SU-DHL-6 (cell line): ENCODE data around the gene FAT3.

Experiments
- H2AFZ ChIP-seq: fragments of 200-600 bp; sonication (generic); 2 replicates; pipeline ENCODE4 v1.6.1; 2014; ENCODE audit warnings: low read depth, mild to moderate bottlenecking, moderate library complexity, mixed read lengths, antibody characterized with exemption, low read length; ENCODE audit not compliant: severe bottlenecking
- H3F3A ChIP-seq: fragments of 200-600 bp; shearing (Covaris generic); 2 replicates; pipeline ENCODE4 v1.6.0; 2016; ENCODE audit warnings: antibody characterized with exemption, mild to moderate bottlenecking; ENCODE audit not compliant: insufficient read depth
- H3K27ac ChIP-seq: fragments of 200-600 bp; sonication (generic); 2 replicates; pipeline ENCODE4 v1.5.1; 2016; ENCODE audit warnings: low read depth, mild to moderate bottlenecking, low read length, moderate library complexity, mixed read lengths
- H3K27me3 ChIP-seq: fragments of 200-600 bp; sonication (generic), shearing (Covaris generic); 2 replicates; pipeline ENCODE4 v1.6.0; 2014; ENCODE audit warnings: mild to moderate bottlenecking, low read length
- H3K36me3 ChIP-seq: fragments of 200-600 bp; sonication (generic); 2 replicates; pipeline ENCODE4 v1.6.1; 2014; ENCODE audit warnings: mild to moderate bottlenecking, low read length, mixed read lengths
- H3K4me2 ChIP-seq: fragments of 300-600, 200-600 bp; shearing (Covaris generic), sonication (generic); 2 replicates; pipeline ENCODE4 v1.6.0; 2014; ENCODE audit warnings: low read length, low read depth, mild to moderate bottlenecking; ENCODE audit not compliant: poor library complexity, severe bottlenecking
- H3K4me3 ChIP-seq: fragments of 200-600 bp; sonication (generic); 2 replicates; pipeline ENCODE4 v1.5.1; 2014; ENCODE audit warnings: antibody characterized with exemption, low read length, mild to moderate bottlenecking, mixed read lengths; ENCODE audit not compliant: insufficient read depth, poor library complexity, severe bottlenecking
- H3K79me2 ChIP-seq: fragments of 200-600 bp; sonication (generic); 2 replicates; pipeline ENCODE4 v1.6.1; 2014; ENCODE audit warnings: mild to moderate bottlenecking, low read length, moderate library complexity; ENCODE audit not compliant: insufficient read depth
- H3K9ac ChIP-seq: fragments of 200-600 bp; sonication (generic); 2 replicates; pipeline ENCODE4 v1.7.0; 2014; ENCODE audit warnings: mild to moderate bottlenecking, low read length
- H3K9me2 ChIP-seq: fragments of 200-600 bp; sonication (generic); replicated peaks from 2 replicates; pipeline ENCODE4 v1.6.1; 2014; ENCODE audit warnings: low read length; ENCODE audit not compliant: insufficient read depth
- H3K9me3 ChIP-seq: fragments of 200-600 bp; sonication (generic); 2 replicates; pipeline ENCODE4 v1.6.1; 2014; ENCODE audit warnings: low read length, mixed read lengths; ENCODE audit not compliant: insufficient read depth
- H4K20me1 ChIP-seq: fragments of 200-600 bp; sonication (generic); 2 replicates; pipeline ENCODE4 v1.6.1; 2014; ENCODE audit warnings: low read depth, mild to moderate bottlenecking, antibody characterized with exemption, low read length, moderate library complexity, mixed read lengths
- CTCF ChIP-seq: fragments of 200-600 bp; sonication (generic); IDR thresholded peaks from one replicate; pipeline ENCODE4 v1.5.1; 2017; ENCODE audit warnings: antibody characterized with exemption, mild to moderate bottlenecking, low read length, moderate library complexity; ENCODE audit not compliant: insufficient read depth, poor library complexity, severe bottlenecking
- EZH2phosphoT487 ChIP-seq: fragments of 200-600 bp; sonication (generic), shearing (Covaris generic); conservative IDR thresholded peaks from 2 replicates; pipeline ENCODE4 v1.6.1; 2018; ENCODE audit warnings: mild to moderate bottlenecking, antibody characterized with exemption, low read length, moderate library complexity, mixed read lengths

Gene FAT3

GRCh38 chr11:92266806-92267205 is 42.2 kb downstream of the FAT3 start:
- Histone ChIP-seq H3K9me2 (no peaks in the 10 kb centered on the region), H3K27me3 (no peaks in the 10 kb centered on the region), H2AFZ (no peak overlapping the region), H3K27ac (no peak overlapping the region), H3K4me2 (no peak overlapping the region), H3K36me3 (no peaks in the 10 kb centered on the region), H4K20me1 (no peaks in the 10 kb centered on the region), H3K79me2 (no peaks in the 10 kb centered on the region), H3K9ac (no peak overlapping the region), H3K4me3 (no peak overlapping the region), H3F3A (no peaks in the 10 kb centered on the region), H3K9me3 (no peaks in the 10 kb centered on the region)
- TF ChIP-seq EZH2phosphoT487 (no peak), CTCF (no peak)

DNA sequence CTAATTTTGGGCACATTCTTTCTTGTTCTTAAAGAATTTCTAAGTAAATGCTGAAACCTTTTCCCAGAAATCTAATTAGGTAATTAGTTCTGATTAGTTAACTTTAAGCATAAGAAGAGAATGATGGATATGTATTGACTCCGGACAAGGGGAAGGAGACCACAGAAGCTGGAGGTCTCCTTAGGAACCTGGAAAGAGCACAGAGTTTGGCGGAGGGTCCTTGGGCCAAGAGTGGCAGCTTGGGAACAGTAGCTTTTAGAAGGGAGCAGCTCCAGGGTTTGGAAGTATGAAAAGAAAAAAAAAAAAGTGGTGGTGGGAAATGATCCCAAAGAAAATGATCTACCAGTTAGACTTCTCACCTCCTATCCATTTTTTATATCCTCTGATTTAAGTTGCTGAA is 42.7 kb downstream of the FAT3 start:
- Histone ChIP-seq H3K27ac (no peak overlapping the region), H3K9ac (no peak overlapping the region), H3K4me3 (no peak overlapping the region), H2AFZ (no peak overlapping the region), H3K4me2 (no peak overlapping the region), H3K9me3 (no peaks in the 10 kb centered on the region), H4K20me1 (no peaks in the 10 kb centered on the region), H3K27me3 (no peaks in the 10 kb centered on the region), H3K9me2 (no peaks in the 10 kb centered on the region), H3K79me2 (no peaks in the 10 kb centered on the region), H3F3A (no peaks in the 10 kb centered on the region), H3K36me3 (no peaks in the 10 kb centered on the region)
- no peak for TF ChIP-seq EZH2phosphoT487
- no peak for TF ChIP-seq CTCF

DNA sequence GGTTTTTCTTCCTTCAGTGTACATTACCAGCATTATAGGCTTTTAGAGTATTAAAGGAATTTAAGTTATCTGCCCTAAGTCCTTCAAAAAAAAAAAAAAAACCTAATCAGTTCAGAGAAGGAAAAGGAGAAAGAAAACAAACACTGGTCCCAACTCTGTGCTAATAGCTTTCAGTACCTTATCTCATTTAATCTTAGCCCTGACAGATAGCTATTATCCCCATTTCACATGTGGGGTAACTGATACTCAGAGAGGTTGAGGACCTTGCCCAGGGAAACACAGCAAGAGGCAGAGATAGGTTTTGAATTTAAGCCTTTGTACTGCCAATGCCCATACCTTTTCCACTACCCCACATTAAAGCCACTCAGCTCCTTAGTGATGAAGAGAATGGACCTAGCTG is 43.4 kb downstream of the FAT3 start:
- no peaks in the 10 kb centered on the region for H3K9me3 ChIP-seq
- H3K4me2 ChIP-seq: no peak overlapping the region
- TF ChIP-seq CTCF: no peak
- no peak for TF ChIP-seq EZH2phosphoT487
- no peaks in the 10 kb centered on the region for H3K36me3 ChIP-seq
- no peaks in the 10 kb centered on the region for H3F3A ChIP-seq
- no peak overlapping the region for H2AFZ ChIP-seq
- no peak overlapping the region for H3K9ac ChIP-seq
- H3K9me2 ChIP-seq: no peaks in the 10 kb centered on the region
- H3K79me2 ChIP-seq: no peaks in the 10 kb centered on the region
- no peak overlapping the region for H3K4me3 ChIP-seq
- H3K27ac ChIP-seq: no peak overlapping the region
- H4K20me1 ChIP-seq: no peaks in the 10 kb centered on the region
- no peaks in the 10 kb centered on the region for H3K27me3 ChIP-seq

- no peak overlapping the region for H2AFZ ChIP-seq
- TF ChIP-seq EZH2phosphoT487 (no peak), CTCF (no peak)
- no peak overlapping the region for H3K4me3 ChIP-seq
- H4K20me1 ChIP-seq: no peaks in the 10 kb centered on the region
- no peaks in the 10 kb centered on the region for H3K36me3 ChIP-seq
- H3K4me2 ChIP-seq: no peak overlapping the region
- H3K27me3 ChIP-seq: no peaks in the 10 kb centered on the region
- H3K79me2 ChIP-seq: no peaks in the 10 kb centered on the region
- H3K9me2 ChIP-seq: no peaks in the 10 kb centered on the region
- H3K9ac ChIP-seq: no peak overlapping the region
- no peaks in the 10 kb centered on the region for H3F3A ChIP-seq
- H3K9me3 ChIP-seq: no peaks in the 10 kb centered on the region
- no peak overlapping the region for H3K27ac ChIP-seq
These were observed 43.9 kb downstream of the FAT3 start for GRCh38 chr11:92268546-92268945.
